K562 (cell line): ENCODE measurements around the gene TRAF7. TPM values are rescaled to one million over a fixed set of nuclear protein-coding genes. Genes with fewer than 3 reads are reported as not detected.
A peak's percentile ranks its signal among the peaks of the same experiment; 100 is the strongest.

Experiments
- BRD9 ChIP-seq: fragments of 450-650 bp; IDR thresholded peaks from 2 replicates; pipeline ENCODE4 v1.6.1; 2018; ENCODE audit warnings: low read depth; ENCODE audit not compliant: partially characterized antibody
- CHD7 ChIP-seq: fragments of 200-600 bp; sonication (generic); IDR thresholded peaks from one replicate; pipeline ENCODE4 v1.6.1; 2012; ENCODE audit warnings: mild to moderate bottlenecking, low read depth, low read length, inconsistent platforms
- CLOCK ChIP-seq: fragments of 250-450 bp; sonication (Bioruptor Pico); IDR thresholded peaks from 2 replicates; pipeline ENCODE4 v1.4.0; 2020; ENCODE audit warnings: mild to moderate bottlenecking, moderate library complexity, borderline replicate concordance
- GTF2B ChIP-seq: IDR thresholded peaks from 2 replicates; pipeline ENCODE4 v1.6.1; 2011; ENCODE audit not compliant: insufficient read length; ENCODE audit errors: extremely low read depth
- HNRNPH1 ChIP-seq: fragments of 200-400 bp; formaldehyde crosslinking; optimal IDR thresholded peaks from 2 replicates; pipeline ENCODE3; 2017; ENCODE audit warnings: low read depth, mild to moderate bottlenecking, low read length, moderate library complexity
- JUN ChIP-seq, 2 experiments: sonication (generic) in 1 of 2; formaldehyde crosslinking in 1 of 2; IDR thresholded peaks; 2 replicates each; pipeline versions ENCODE4 v1.6.1 to v1.8.0; 2012 to 2022; ENCODE audit warnings: borderline replicate concordance in 2 of 2, mild to moderate bottlenecking in 2 of 2, improper control_type of control experiment in 1 of 2, low read depth in 1 of 2, low read length in 1 of 2, missing genetic modification reagents in 1 of 2
- SREBF1 ChIP-seq: fragments of 150-350 bp; IDR thresholded peaks from 2 replicates; pipeline ENCODE4 v1.6.1; 2014; ENCODE audit warnings: antibody characterized with exemption, low read depth, low read length, borderline replicate concordance
- ZNF449 ChIP-seq: fragments of 250-450 bp; sonication (Bioruptor Pico); IDR thresholded peaks from 2 replicates; pipeline ENCODE4 v1.8.0; 2022; ENCODE audit warnings: moderate library complexity, mild to moderate bottlenecking, inconsistent platforms
- polyA plus RNA-seq, 8 experiments: library from polyadenylated mRNA; depleted of rRNA in 4 of 8; stranded (reverse) in 5 of 8; unstranded in 3 of 8; fragments of >200 nt; fragmentation: Nextera tagmentation in 2 of 8; fragmentation: Illumina TruSeq in 1 of 8; extraction: Ambion mirVana in 2 of 8; extraction: Trizol in 1 of 8; gene quantifications; 2 replicates each; pipeline versions ENCODE4 v1.2.1 to v1.2.3, GENCODE V29; 2011 to 2014; ENCODE audit warnings: inconsistent platforms in 1 of 8, missing spikeins in 1 of 8
- total RNA-seq, 7 experiments: library from RNA; depleted of rRNA in 6 of 7; stranded (reverse); fragments of >200 nt in 6 of 7; fragmentation: Illumina TruSeq in 2 of 7; extraction: Trizol in 2 of 7; gene quantifications; 2 replicates each; pipeline versions ENCODE4 v1.2.1 to v1.2.3, GENCODE V29; 2011 to 2021; ENCODE audit warnings: low replicate concordance in 1 of 7

The TRAF7 gene
- total and polyA plus RNA-seq, 9 of the 15 experiments (the other 6 are each of a cell fraction or from before 2014, with no cell fraction given), result 1.1 to 113 (median 41.6) TPM

GRCh38 chr16:2155091-2155950 is at the start of gene TRAF7 (continued):
- TF ChIP-seq GTF2B, result peak; percentile 92
- no peak for TF ChIP-seq BRD9
- TF ChIP-seq JUN (IDR thresholded peaks at IDR 0.05; ENCODE audit: borderline replicate concordance, low read depth, low read length), result no peak
- TF ChIP-seq JUN (CRISPR knock-in tag; IDR thresholded peaks at IDR 0.05; ENCODE audit: borderline replicate concordance), result no peak
- no peak for TF ChIP-seq CLOCK (CRISPR knock-in tag)
- TF ChIP-seq CHD7, result no peak
- TF ChIP-seq SREBF1, result peak; percentile 93
- TF ChIP-seq ZNF449 (CRISPR knock-in tag), result peak; percentile 1; the same call in 1 of the 2 replicates
- no peak for TF ChIP-seq HNRNPH1
